Astrocyte (in vitro differentiated cells and primary cell): ENCODE data around the gene GARIN3. TPM values are rescaled to one million over a fixed set of nuclear protein-coding genes. Genes with fewer than 3 reads are reported as not detected.

Experiments used
- DNase-seq: peaks from one replicate; pipeline ENCODE4 v3.0.0-alpha.2; 2010; ENCODE audit warnings: low read depth
- FAIRE-seq: peaks from 2 replicates; lab custom pipeline; 2011; peaks lifted over from hg19 to GRCh38; lab: Jason Lieb, UNC
- H2AFZ ChIP-seq: 2 replicates; pipeline ENCODE4 v1.6.0; 2012; ENCODE audit warnings: low read depth, low read length, inconsistent platforms
- H3K27ac ChIP-seq: 2 replicates; pipeline ENCODE4 v1.5.1; 2011; ENCODE audit warnings: low read depth, low read length, inconsistent platforms
- H3K27me3 ChIP-seq: 2 replicates; pipeline ENCODE4 v1.6.0; 2011; ENCODE audit warnings: low read length, inconsistent platforms; ENCODE audit not compliant: insufficient read depth
- H3K36me3 ChIP-seq: 2 replicates; pipeline ENCODE4 v1.5.1; 2011; ENCODE audit warnings: low read length, inconsistent platforms; ENCODE audit not compliant: insufficient read depth
- H3K4me1 ChIP-seq: 2 replicates; pipeline ENCODE4 v1.5.1; 2011; ENCODE audit warnings: low read length, inconsistent platforms; ENCODE audit not compliant: insufficient read depth
- H3K4me2 ChIP-seq: 2 replicates; pipeline ENCODE4 v1.6.0; 2012; ENCODE audit warnings: low read length, inconsistent platforms
- H3K4me3 ChIP-seq: 2 replicates; pipeline ENCODE4 v1.5.1; 2011; ENCODE audit warnings: low read depth, mild to moderate bottlenecking, low read length, inconsistent platforms; ENCODE audit not compliant: insufficient read depth
- H3K79me2 ChIP-seq: 2 replicates; pipeline ENCODE4 v1.6.0; 2012; ENCODE audit warnings: mild to moderate bottlenecking, low read length, inconsistent platforms; ENCODE audit not compliant: insufficient read depth
- H3K9ac ChIP-seq: 2 replicates; pipeline ENCODE4 v1.6.0; 2012; ENCODE audit warnings: mild to moderate bottlenecking, low read length, inconsistent platforms
- H3K9me3 ChIP-seq: 2 replicates; pipeline ENCODE4 v1.5.1; 2012; ENCODE audit warnings: low read depth, mild to moderate bottlenecking, low read length, inconsistent platforms; ENCODE audit not compliant: insufficient read depth
- H4K20me1 ChIP-seq: 2 replicates; pipeline ENCODE4 v1.6.0; 2012; ENCODE audit warnings: low read length, inconsistent platforms; ENCODE audit not compliant: insufficient read depth
- H3K27ac Mint-ChIP-seq: one replicate; pipeline ENCODE4 v1.8.0; 2021; ENCODE audit warnings: mild to moderate bottlenecking, mixed read lengths; ENCODE audit not compliant: unreplicated experiment
- H3K27me3 Mint-ChIP-seq: one replicate; pipeline ENCODE4 v1.8.0; 2021; ENCODE audit warnings: low read depth, mixed read lengths; ENCODE audit not compliant: unreplicated experiment
- H3K36me3 Mint-ChIP-seq: one replicate; pipeline ENCODE4 v1.8.0; 2021; ENCODE audit warnings: low read depth, mixed read lengths; ENCODE audit not compliant: unreplicated experiment
- H3K4me1 Mint-ChIP-seq: one replicate; pipeline ENCODE4 v1.8.0; 2021; ENCODE audit warnings: low read depth, mixed read lengths; ENCODE audit not compliant: unreplicated experiment
- H3K4me3 Mint-ChIP-seq: one replicate; pipeline ENCODE4 v1.8.0; 2021; ENCODE audit warnings: mild to moderate bottlenecking, moderate library complexity, mixed read lengths; ENCODE audit not compliant: unreplicated experiment
- H3K9me3 Mint-ChIP-seq: one replicate; pipeline ENCODE4 v1.8.0; 2021; ENCODE audit warnings: mild to moderate bottlenecking, mixed read lengths; ENCODE audit not compliant: unreplicated experiment
- CTCF ChIP-seq: IDR thresholded peaks from 2 replicates; pipeline ENCODE4 v1.5.1; 2011; ENCODE audit warnings: low read depth, mild to moderate bottlenecking, inconsistent platforms, low read length, moderate library complexity; ENCODE audit not compliant: insufficient read depth
- EZH2 ChIP-seq: IDR thresholded peaks from 2 replicates; pipeline ENCODE4 v1.6.1; 2012; ENCODE audit warnings: mild to moderate bottlenecking, low read length, inconsistent platforms; ENCODE audit not compliant: insufficient read depth
- total RNA-seq: library from RNA; stranded (reverse); gene quantifications from 2 replicates; pipeline ENCODE4 v1.2.1, GENCODE V29; 2021

GARIN3 gene
- total RNA-seq, 1 donor from 2014 or later, result not detected

GRCh38 chr5:157180374-157181264 lies 14.6 kb upstream of the GARIN3 start, which contains the start of gene ITK:
Gene ITK, plus strand, starts transcription at chr5:157180840. Its CDS starts 138 bp downstream, at chr5:157180978.
- FAIRE-seq (no peak), DNase-seq (no peak)
- no peaks in the 10 kb centered on the region for H3K79me2 ChIP-seq
- no peak within 1 kb of the TSS for H2AFZ ChIP-seq
- no peak within 1 kb of the TSS for H3K4me3 Mint-ChIP-seq
- no peak within 1 kb of the TSS for H3K4me3 ChIP-seq
- H3K36me3 ChIP-seq, result no peaks in the 10 kb centered on the region
- no peak within 1 kb of the TSS for H3K27ac Mint-ChIP-seq
- H3K27me3 Mint-ChIP-seq, result peaks cover 13% of the 10 kb centered on the region
- TF ChIP-seq EZH2, result no peak
- TF ChIP-seq CTCF, result no peak
- no peaks in the 10 kb centered on the region for H3K4me1 Mint-ChIP-seq
- no peak within 1 kb of the TSS for H3K9ac ChIP-seq
- H3K9me3 ChIP-seq, result no peaks in the 10 kb centered on the region
- no peak within 1 kb of the TSS for H3K27ac ChIP-seq
- H3K36me3 Mint-ChIP-seq, result no peaks in the 10 kb centered on the region
- peaks cover 5% of the 10 kb centered on the region for H3K9me3 Mint-ChIP-seq
- no peaks in the 10 kb centered on the region for H4K20me1 ChIP-seq
- H3K4me2 ChIP-seq, result no peak within 1 kb of the TSS
- H3K27me3 ChIP-seq, result peaks cover 15% of the 10 kb centered on the region
- no peaks in the 10 kb centered on the region for H3K4me1 ChIP-seq

GRCh38 chr5:157178966-157179365 lies 12.9 kb upstream of the GARIN3 start:
- TF ChIP-seq EZH2 (no peak), CTCF (no peak)
- peaks cover 5% of the 10 kb centered on the region for H3K9me3 Mint-ChIP-seq
- no peak overlapping the region for H2AFZ ChIP-seq
- no peaks in the 10 kb centered on the region for H4K20me1 ChIP-seq
- no peak overlapping the region for H3K4me2 ChIP-seq
- H3K27me3 ChIP-seq, result peaks cover 12% of the 10 kb centered on the region
- no peak overlapping the region for H3K4me3 ChIP-seq
- H3K4me1 Mint-ChIP-seq, result no peaks in the 10 kb centered on the region
- H3K27ac Mint-ChIP-seq, result no peak overlapping the region
- H3K4me3 Mint-ChIP-seq, result no peak overlapping the region
- H3K27me3 Mint-ChIP-seq, result peaks cover 13% of the 10 kb centered on the region
- no peak overlapping the region for H3K27ac ChIP-seq
- FAIRE-seq, result no peak
- DNase-seq, result no peak
- H3K36me3 Mint-ChIP-seq, result no peaks in the 10 kb centered on the region
- H3K9ac ChIP-seq, result no peak overlapping the region
- no peaks in the 10 kb centered on the region for H3K36me3 ChIP-seq
- H3K9me3 ChIP-seq, result no peaks in the 10 kb centered on the region
- H3K79me2 ChIP-seq, result no peaks in the 10 kb centered on the region
- H3K4me1 ChIP-seq, result no peaks in the 10 kb centered on the region

- H3K36me3 ChIP-seq, result no peaks in the 10 kb centered on the region
- TF ChIP-seq EZH2, result no peak
- TF ChIP-seq CTCF, result no peak
- no peaks in the 10 kb centered on the region for H3K9me3 ChIP-seq
- H3K36me3 Mint-ChIP-seq, result no peaks in the 10 kb centered on the region
- DNase-seq (no peak), FAIRE-seq (no peak)
- peaks cover 12% of the 10 kb centered on the region for H3K27me3 ChIP-seq
- no peaks in the 10 kb centered on the region for H4K20me1 ChIP-seq
- no peak overlapping the region for H3K27ac Mint-ChIP-seq
- no peaks in the 10 kb centered on the region for H3K4me1 ChIP-seq
- H3K4me3 Mint-ChIP-seq, result no peak overlapping the region
- no peak overlapping the region for H3K27ac ChIP-seq
- H2AFZ ChIP-seq, result no peak overlapping the region
- peaks cover 13% of the 10 kb centered on the region for H3K27me3 Mint-ChIP-seq
- no peak overlapping the region for H3K4me2 ChIP-seq
- H3K9ac ChIP-seq, result no peak overlapping the region
- no peaks in the 10 kb centered on the region for H3K79me2 ChIP-seq
- peaks cover 5% of the 10 kb centered on the region for H3K9me3 Mint-ChIP-seq
- no peak overlapping the region for H3K4me3 ChIP-seq
- peaks cover under 1% of the 10 kb centered on the region for H3K4me1 Mint-ChIP-seq
Measured at GRCh38 chr5:157177953-157178352, 11.9 kb upstream of the GARIN3 start.
